Measurements from ENCODE around the gene ADCY5.

- no peak for TF ChIP-seq CTCF (IDR thresholded peaks at IDR 0.05)
- no peak for TF ChIP-seq POLR2A (IDR thresholded peaks at IDR 0.05)
- no peak for TF ChIP-seq POLR2AphosphoS5 (IDR thresholded peaks at IDR 0.05)
Measured at GRCh38 chr3:123300583-123300982, 148.3 kb downstream of the ADCY5 start.
